Tibial artery (tissue), 4 donors: ENCODE results near the gene IRAK4.

Source experiments
- DNase-seq, 2 donors: peaks; one replicate each; pipeline ENCODE4 v3.0.0-alpha.2; 2019
- H3K27ac ChIP-seq, 2 donors: fragments of 200-600 bp; sonication (generic) in 1 of 2; 1 replicate in 1 of 2; 2 replicates in 1 of 2; pipeline ENCODE4 v1.5.1; 2018 to 2019; ENCODE audit warnings: mild to moderate bottlenecking in 1 of 2
- H3K27me3 ChIP-seq, 2 donors: fragments of 200-600 bp; sonication (generic) in 1 of 2; one replicate each; pipeline versions ENCODE4 v1.5.1 to v1.6.0; 2016 to 2019
- H3K36me3 ChIP-seq, 3 donors: fragments of 200-600 bp; sonication (generic) in 2 of 3; one replicate each; pipeline ENCODE4 v1.5.1; 2016 to 2019; ENCODE audit warnings: mild to moderate bottlenecking in 2 of 3
- H3K4me1 ChIP-seq, 4 donors: fragments of 200-600 bp; sonication (generic) in 2 of 4; 1 replicate in 3 of 4; 2 replicates in 1 of 4; pipeline ENCODE4 v1.5.1; 2016 to 2019
- H3K4me3 ChIP-seq, 2 donors: fragments of 200-600 bp; sonication (generic) in 1 of 2; 1 replicate in 1 of 2; 2 replicates in 1 of 2; pipeline ENCODE4 v1.5.1; 2018 to 2019; ENCODE audit warnings: mild to moderate bottlenecking in 2 of 2
- H3K9me3 ChIP-seq, 3 donors: fragments of 200-600 bp; sonication (generic) in 1 of 3; one replicate each; pipeline ENCODE4 v1.5.1; 2016 to 2019
- CTCF ChIP-seq, 2 experiments: fragments of 200-600 bp in 1 of 2; fragments of 450-650 bp in 1 of 2; IDR thresholded peaks; one replicate each; pipeline ENCODE4 v1.5.1; 2017 to 2019; ENCODE audit warnings: antibody characterized with exemption in 2 of 2, mild to moderate bottlenecking in 1 of 2, moderate library complexity in 1 of 2
- intact Hi-C: fragments of 100-400 bp; cut with DNase I; formaldehyde crosslinking; loops from one replicate; pipeline ENCODE4 v1.15.0; 2023; ENCODE audit warnings: low total_unique reads

IRAK4 gene

GRCh38 chr12:43728698-43729097 lies 30.1 kb upstream of the IRAK4 start:
- no peaks in the 10 kb centered on the region for H3K9me3 ChIP-seq
- H3K4me1 ChIP-seq: no peaks in the 10 kb centered on the region
- TF ChIP-seq CTCF (IDR thresholded peaks at IDR 0.05): no peak
- DNase-seq: no peak
- intact Hi-C loops: no loop called here
- no peak overlapping the region for H3K4me3 ChIP-seq
- H3K27me3 ChIP-seq: no peaks in the 10 kb centered on the region
- peaks cover 7 to 29% (median 12%) of the 10 kb centered on the region in 3 donors for H3K36me3 ChIP-seq
- H3K27ac ChIP-seq: no peak overlapping the region

- peaks cover 7 to 29% (median 21%) of the 10 kb centered on the region in 3 donors for H3K36me3 ChIP-seq
- TF ChIP-seq CTCF (IDR thresholded peaks at IDR 0.05): no peak
- H3K4me3 ChIP-seq: no peak overlapping the region
- no peak overlapping the region for H3K27ac ChIP-seq
- intact Hi-C loops: no loop called here
- H3K9me3 ChIP-seq: no peaks in the 10 kb centered on the region
- H3K27me3 ChIP-seq: no peaks in the 10 kb centered on the region
- DNase-seq: no peak
- no peaks in the 10 kb centered on the region for H3K4me1 ChIP-seq
These were observed 28.5 kb upstream of the IRAK4 start for GRCh38 chr12:43730283-43730682.

- Histone ChIP-seq H3K27ac (no peak overlapping the region), H3K27me3 (no peaks in the 10 kb centered on the region), H3K36me3 (peaks cover 0 to 34% (median 29%) of the 10 kb centered on the region in 3 donors), H3K4me1 (no peaks in the 10 kb centered on the region), H3K9me3 (no peaks in the 10 kb centered on the region), H3K4me3 (no peak overlapping the region)
- no peak for DNase-seq
- intact Hi-C loops: no loop called here
- TF ChIP-seq CTCF (IDR thresholded peaks at IDR 0.05): no peak
These were observed 25.1 kb upstream of the IRAK4 start for GRCh38 chr12:43733687-43734086.

GRCh38 chr12:43736927-43737440 lies 21.8 kb upstream of the IRAK4 start:
- H3K4me1 ChIP-seq: no peaks in the 10 kb centered on the region
- peaks cover 0 to 42% (median 11%) of the 10 kb centered on the region in 3 donors for H3K36me3 ChIP-seq
- H3K27ac ChIP-seq: no peak overlapping the region
- H3K4me3 ChIP-seq: no peak overlapping the region
- DNase-seq: no peak
- no peaks in the 10 kb centered on the region for H3K27me3 ChIP-seq
- no peaks in the 10 kb centered on the region for H3K9me3 ChIP-seq
- intact Hi-C loops: no loop called here
- no peak for TF ChIP-seq CTCF (IDR thresholded peaks at IDR 0.05)

- no peak for TF ChIP-seq CTCF (IDR thresholded peaks at IDR 0.05)
- no peaks in the 10 kb centered on the region for H3K27me3 ChIP-seq
- H3K9me3 ChIP-seq: no peaks in the 10 kb centered on the region
- intact Hi-C loops: no loop called here
- H3K4me3 ChIP-seq: no peak overlapping the region
- no peak for DNase-seq
- no peak overlapping the region for H3K27ac ChIP-seq
- peaks cover 0 to 42% (median 11%) of the 10 kb centered on the region in 3 donors for H3K36me3 ChIP-seq
- no peaks in the 10 kb centered on the region for H3K4me1 ChIP-seq
These were observed 21.1 kb upstream of the IRAK4 start for GRCh38 chr12:43737646-43738045.
